Measurements from ENCODE around the gene STX4. TPM values are rescaled to one million over a fixed set of nuclear protein-coding genes. Genes with fewer than 3 reads are reported as not detected.

STX4 gene
- total and polyA plus RNA-seq, 12 donors: 31.8 to 89.2 (median 40.7) TPM

DNA sequence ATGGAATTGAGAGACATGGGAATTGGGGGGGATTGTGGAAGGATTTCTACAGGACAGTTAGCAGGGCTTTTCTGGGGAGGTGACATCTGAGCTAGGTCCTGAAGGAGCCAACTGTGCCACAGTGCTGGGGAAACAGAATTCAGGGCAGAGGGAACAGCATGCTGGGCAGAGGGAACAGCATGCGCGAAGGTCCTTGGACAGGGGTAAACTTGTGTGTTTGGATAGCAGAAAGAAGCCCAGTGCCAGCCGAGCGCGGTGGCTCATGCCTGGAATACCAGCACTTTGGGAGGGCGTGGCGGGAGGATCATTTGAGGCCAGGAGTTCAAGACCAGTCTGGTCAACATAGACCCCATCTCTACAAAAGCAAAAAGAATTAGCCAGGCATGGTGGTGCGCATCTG is 26.8 kb upstream of the STX4 start:
- intact Hi-C loops (cut with DNase I): no loop called here
- Histone ChIP-seq H3K36me3 (no peaks in the 10 kb centered on the region), H3K4me1 (peaks cover 0 to 13% (median 0%) of the 10 kb centered on the region in 9 donors), H3K4me3 (no peak overlapping the region), H3K9me3 (no peaks in the 10 kb centered on the region), H3K27ac (no peak overlapping the region), H3K27me3 (peaks cover 16 to 51% (median 47%) of the 10 kb centered on the region in 7 donors)
- 89 to 90% methylated on average over 8 of the region's 8 CpGs for WGBS, 2 donors
- DNase-seq: no peak
- TF ChIP-seq, protein P1, sequence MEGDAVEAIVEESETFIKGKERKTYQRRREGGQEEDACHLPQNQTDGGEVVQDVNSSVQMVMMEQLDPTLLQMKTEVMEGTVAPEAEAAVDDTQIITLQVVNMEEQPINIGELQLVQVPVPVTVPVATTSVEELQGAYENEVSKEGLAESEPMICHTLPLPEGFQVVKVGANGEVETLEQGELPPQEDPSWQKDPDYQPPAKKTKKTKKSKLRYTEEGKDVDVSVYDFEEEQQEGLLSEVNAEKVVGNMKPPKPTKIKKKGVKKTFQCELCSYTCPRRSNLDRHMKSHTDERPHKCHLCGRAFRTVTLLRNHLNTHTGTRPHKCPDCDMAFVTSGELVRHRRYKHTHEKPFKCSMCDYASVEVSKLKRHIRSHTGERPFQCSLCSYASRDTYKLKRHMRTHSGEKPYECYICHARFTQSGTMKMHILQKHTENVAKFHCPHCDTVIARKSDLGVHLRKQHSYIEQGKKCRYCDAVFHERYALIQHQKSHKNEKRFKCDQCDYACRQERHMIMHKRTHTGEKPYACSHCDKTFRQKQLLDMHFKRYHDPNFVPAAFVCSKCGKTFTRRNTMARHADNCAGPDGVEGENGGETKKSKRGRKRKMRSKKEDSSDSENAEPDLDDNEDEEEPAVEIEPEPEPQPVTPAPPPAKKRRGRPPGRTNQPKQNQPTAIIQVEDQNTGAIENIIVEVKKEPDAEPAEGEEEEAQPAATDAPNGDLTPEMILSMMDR (IDR thresholded peaks at IDR 0.05): no peak
- no peak for ATAC-seq

DNA sequence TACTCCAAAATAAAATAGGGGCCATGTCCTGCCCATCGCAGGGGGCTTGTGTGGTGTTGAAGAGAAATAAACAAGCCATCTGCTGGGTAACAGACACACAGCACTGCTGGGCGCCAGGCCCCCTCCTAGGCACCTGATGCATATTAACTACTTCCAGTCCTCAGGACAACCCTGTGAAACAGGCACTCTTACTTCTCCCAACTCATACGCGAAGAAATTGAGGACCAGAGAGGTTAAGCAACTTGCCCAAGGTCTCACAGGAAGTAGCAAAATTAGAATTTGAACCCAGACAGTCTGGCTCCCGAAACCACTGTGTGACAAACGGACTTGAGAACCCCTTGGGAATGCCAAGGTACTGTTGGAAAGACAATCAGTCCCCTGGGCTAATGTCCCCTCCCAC is 25.7 kb upstream of the STX4 start:
- DNase-seq (no peak), ATAC-seq (no peak)
- peaks cover 20 to 60% (median 58%) of the 10 kb centered on the region in 7 donors for H3K27me3 ChIP-seq
- no peaks in the 10 kb centered on the region for H3K36me3 ChIP-seq
- H3K4me3 ChIP-seq: no peak overlapping the region
- intact Hi-C loops (cut with DNase I): no loop called here
- TF ChIP-seq, protein P1 (IDR thresholded peaks at IDR 0.05): no peak
- H3K27ac ChIP-seq: no peak overlapping the region
- WGBS, 2 donors: 41 to 44% methylated on average over 6 of the region's 6 CpGs
- no peaks in the 10 kb centered on the region for H3K9me3 ChIP-seq
- H3K4me1 ChIP-seq: peaks cover 0 to 6% (median 0%) of the 10 kb centered on the region in 9 donors

DNA sequence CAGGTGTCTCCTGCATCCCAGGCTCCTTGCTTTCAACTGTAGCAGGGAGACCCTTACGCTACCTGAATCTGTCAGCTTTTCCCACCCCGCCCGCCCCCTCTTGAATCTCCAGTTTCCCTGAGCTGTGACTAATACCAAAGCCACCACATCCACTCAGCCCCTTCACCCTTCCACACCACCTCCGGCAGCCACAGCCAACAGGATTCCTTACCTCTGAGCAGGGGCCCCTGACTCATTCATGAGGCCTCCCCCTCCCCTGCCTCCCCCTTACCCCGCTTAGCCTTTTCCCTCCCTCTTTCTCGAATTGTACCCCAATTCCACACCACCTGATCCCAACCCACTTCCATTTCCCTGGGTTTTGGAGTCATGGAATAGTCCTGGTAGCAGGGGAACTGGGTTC is 25.2 kb upstream of the STX4 start:
- Histone ChIP-seq H3K4me1 (peaks cover 0 to 6% (median 0%) of the 10 kb centered on the region in 9 donors), H3K27me3 (peaks cover 20 to 63% (median 60%) of the 10 kb centered on the region in 7 donors), H3K36me3 (no peaks in the 10 kb centered on the region), H3K27ac (no peak overlapping the region), H3K4me3 (no peak overlapping the region), H3K9me3 (no peaks in the 10 kb centered on the region)
- WGBS, 2 donors: 72 to 78% methylated on average over 6 of the region's 6 CpGs
- ATAC-seq (no peak), DNase-seq (no peak)
- intact Hi-C loops (cut with DNase I): no loop called here
- TF ChIP-seq, protein P1 (IDR thresholded peaks at IDR 0.05): no peak

DNA sequence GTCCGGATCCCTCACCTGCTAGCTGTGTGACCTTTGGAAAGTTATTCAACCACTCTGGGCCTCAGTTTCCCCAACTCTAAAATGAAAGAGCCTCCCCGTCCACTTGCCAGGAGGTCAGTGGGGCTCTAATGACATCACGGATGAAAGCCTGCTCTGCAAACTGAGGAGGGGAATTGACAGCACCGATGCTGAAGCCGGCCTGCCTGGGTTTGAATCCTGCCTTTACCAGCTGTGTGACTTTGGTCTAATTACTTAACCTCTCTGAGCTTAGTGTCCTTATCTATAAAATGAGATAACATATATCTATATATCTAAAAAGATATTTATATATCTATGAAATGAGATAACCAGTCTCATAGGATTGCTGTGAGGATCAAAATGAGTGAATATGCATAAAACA is 24.8 kb upstream of the STX4 start:
- no peaks in the 10 kb centered on the region for H3K9me3 ChIP-seq
- ATAC-seq (no peak), DNase-seq (no peak)
- no peak overlapping the region for H3K4me3 ChIP-seq
- WGBS, 2 donors: 80 to 85% methylated on average over 5 of the region's 5 CpGs
- peaks cover 0 to 6% (median 0%) of the 10 kb centered on the region in 9 donors for H3K4me1 ChIP-seq
- H3K36me3 ChIP-seq: no peaks in the 10 kb centered on the region
- H3K27me3 ChIP-seq: peaks cover 20 to 64% (median 60%) of the 10 kb centered on the region in 7 donors
- H3K27ac ChIP-seq: no peak overlapping the region
- intact Hi-C loops (cut with DNase I): no loop called here
- TF ChIP-seq, protein P1 (IDR thresholded peaks at IDR 0.05): no peak
